GM12878 (cell line): ENCODE results near the gene CCDC197. TPM values are rescaled to one million over a fixed set of nuclear protein-coding genes. Genes with fewer than 3 reads are reported as not detected.
A peak's percentile ranks its signal among the peaks of the same experiment; 100 is the strongest.

Experiments
- BACH1 ChIP-seq: fragments of 450-650 bp; IDR thresholded peaks from 2 replicates; pipeline ENCODE4 v1.6.1; 2017; ENCODE audit warnings: mild to moderate bottlenecking, borderline replicate concordance
- BCL11A ChIP-seq: IDR thresholded peaks from 2 replicates; pipeline ENCODE4 v1.6.1; 2011; ENCODE audit warnings: low read depth, low read length
- BHLHE40 ChIP-seq, 2 experiments: fragments of 450-650 bp in 1 of 2; IDR thresholded peaks; 2 replicates each; pipeline ENCODE4 v1.6.1; 2011 to 2017; ENCODE audit warnings: low read depth in 2 of 2, borderline replicate concordance in 1 of 2, improper control_type of control experiment in 1 of 2, low read length in 1 of 2, mild to moderate bottlenecking in 1 of 2
- CEBPB ChIP-seq, 2 experiments: fragments of 150-350 bp in 1 of 2; IDR thresholded peaks; 2 replicates each; pipeline ENCODE4 v1.6.1; 2012 to 2014; ENCODE audit warnings: low read depth in 2 of 2, low read length in 2 of 2, borderline replicate concordance in 1 of 2, inconsistent platforms in 1 of 2
- EED ChIP-seq: sonication (generic); IDR thresholded peaks from 2 replicates; pipeline ENCODE4 v1.6.1; 2016; ENCODE audit warnings: antibody characterized with exemption, low read depth
- HSF1 ChIP-seq: fragments of 150-350 bp; IDR thresholded peaks from 2 replicates; pipeline ENCODE4 v1.6.1; 2014; ENCODE audit warnings: mild to moderate bottlenecking, low read depth, low read length
- IKZF1 ChIP-seq: fragments of 450-650 bp; conservative IDR thresholded peaks from 2 replicates; pipeline ENCODE4 v1.6.1; 2017; ENCODE audit warnings: antibody characterized with exemption, mild to moderate bottlenecking
- IRF4 ChIP-seq: IDR thresholded peaks from 2 replicates; pipeline ENCODE4 v1.6.1; 2011; ENCODE audit warnings: low read depth, low read length
- KAT2A ChIP-seq: conservative IDR thresholded peaks from 2 replicates; pipeline ENCODE4 v1.6.1; 2011; ENCODE audit warnings: low read depth, low read length; ENCODE audit not compliant: control insufficient read depth
- MTA2 ChIP-seq: fragments of 450-650 bp; IDR thresholded peaks from 2 replicates; pipeline ENCODE4 v1.6.1; 2016; ENCODE audit warnings: low read depth, mild to moderate bottlenecking, moderate library complexity
- PAX5 ChIP-seq: IDR thresholded peaks from 2 replicates; pipeline ENCODE4 v1.6.1; 2011; ENCODE audit warnings: low read depth, low read length, borderline replicate concordance
- POLR2A ChIP-seq: IDR thresholded peaks from 2 replicates; pipeline ENCODE4 v1.6.1; 2011; ENCODE audit warnings: low read depth, mild to moderate bottlenecking, low read length
- RAD51 ChIP-seq: fragments of 450-650 bp; IDR thresholded peaks from 2 replicates; pipeline ENCODE4 v1.6.1; 2016; ENCODE audit warnings: moderate library complexity, mild to moderate bottlenecking, inconsistent platforms
- RELB ChIP-seq: fragments of 450-650 bp; IDR thresholded peaks from 2 replicates; pipeline ENCODE4 v1.6.1; 2017; ENCODE audit warnings: low read depth, mild to moderate bottlenecking, moderate library complexity
- RUNX3 ChIP-seq: IDR thresholded peaks from 2 replicates; pipeline ENCODE4 v1.6.1; 2012; ENCODE audit warnings: low read length, inconsistent platforms
- SKIL ChIP-seq: fragments of 450-650 bp; IDR thresholded peaks from 2 replicates; pipeline ENCODE4 v1.6.1; 2017; ENCODE audit warnings: mild to moderate bottlenecking, low read depth, inconsistent platforms; ENCODE audit not compliant: poor library complexity, severe bottlenecking
- SMARCA5 ChIP-seq: fragments of 450-650 bp; IDR thresholded peaks from 2 replicates; pipeline ENCODE4 v1.6.1; 2017; ENCODE audit warnings: mild to moderate bottlenecking
- STAT3 ChIP-seq: IDR thresholded peaks from 2 replicates; pipeline ENCODE4 v1.6.1; 2011; ENCODE audit warnings: low read depth, low read length, improper control_type of control experiment
- TCF12 ChIP-seq: IDR thresholded peaks from 2 replicates; pipeline ENCODE4 v1.6.1; 2011; ENCODE audit warnings: low read depth, mild to moderate bottlenecking, low read length
- YY1 ChIP-seq: IDR thresholded peaks from 2 replicates; pipeline ENCODE4 v1.6.1; 2011; ENCODE audit warnings: low read depth, mild to moderate bottlenecking, low read length
- ZNF384 ChIP-seq: IDR thresholded peaks from 2 replicates; pipeline ENCODE4 v1.6.1; 2012; ENCODE audit warnings: low read depth, mild to moderate bottlenecking, low read length, improper control_type of control experiment, borderline replicate concordance
- polyA plus RNA-seq, 11 experiments: library from polyadenylated mRNA; depleted of rRNA in 4 of 11; unstranded in 6 of 11; stranded (reverse) in 5 of 11; fragments of >200 nt; fragmentation: Nextera tagmentation in 4 of 11; fragmentation: Illumina TruSeq in 1 of 11; extraction: Ambion mirVana in 4 of 11; extraction: Trizol in 1 of 11; gene quantifications; 1 replicate in 1 of 11; 2 replicates in 10 of 11; pipeline versions ENCODE4 v1.2.1 to v1.2.3, GENCODE V29; 2011 to 2016; ENCODE audit warnings: inconsistent platforms in 2 of 11, missing spikeins in 2 of 11, low read depth in 1 of 11
- total RNA-seq, 4 experiments: library from RNA; depleted of rRNA in 3 of 4; stranded (reverse); fragments of >200 nt in 3 of 4; fragmentation: Illumina TruSeq in 1 of 4; extraction: Trizol in 1 of 4; gene quantifications; 2 replicates each; pipeline versions ENCODE4 v1.2.1 to v1.2.3, GENCODE V29; 2013 to 2021
- TF ChIP-seq, protein P1 (sequence below): IDR thresholded peaks from 2 replicates; pipeline ENCODE4 v1.6.1; 2012; ENCODE audit warnings: low read depth, low read length, improper control_type of control experiment
- TF ChIP-seq, protein P2 (sequence below): fragments of 450-650 bp; IDR thresholded peaks from 2 replicates; pipeline ENCODE4 v1.6.1; 2017; ENCODE audit warnings: mild to moderate bottlenecking, moderate library complexity

Gene CCDC197
- total and polyA plus RNA-seq, 10 of the 15 experiments (the other 5 are each of a cell fraction or from before 2014, with no cell fraction given) = 0.12 TPM; not detected in 9

DNA sequence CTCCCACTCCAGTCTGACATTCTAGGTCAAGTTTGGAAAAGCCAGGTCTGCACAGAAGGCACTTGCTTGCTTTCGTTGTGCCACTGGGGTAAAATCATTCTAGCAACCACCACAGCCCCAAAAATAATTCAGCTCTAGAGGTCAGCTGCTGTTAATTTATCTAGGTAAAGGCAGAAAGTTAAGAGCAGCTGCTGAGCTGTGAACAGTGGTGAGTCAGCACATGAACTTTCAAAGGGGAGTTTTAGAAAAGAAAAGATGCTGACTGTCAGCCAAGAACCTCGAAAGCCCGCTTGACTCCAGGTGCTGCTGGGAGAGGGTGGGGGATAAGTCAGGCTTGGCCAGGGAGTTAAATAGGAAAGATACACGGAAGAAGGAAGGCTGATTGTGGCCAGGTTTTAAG lies 12.7 kb downstream of the CCDC197 start (continued):
- TF ChIP-seq SMARCA5 = no peak
- TF ChIP-seq STAT3 = no peak
- no peak for TF ChIP-seq KAT2A
- TF ChIP-seq YY1 = no peak
- TF ChIP-seq IKZF1 = peak; percentile 48; the same call in 1 of the 2 replicates
- TF ChIP-seq, protein P1, sequence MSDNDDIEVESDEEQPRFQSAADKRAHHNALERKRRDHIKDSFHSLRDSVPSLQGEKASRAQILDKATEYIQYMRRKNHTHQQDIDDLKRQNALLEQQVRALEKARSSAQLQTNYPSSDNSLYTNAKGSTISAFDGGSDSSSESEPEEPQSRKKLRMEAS = no peak
- TF ChIP-seq RELB = peak; percentile 67
- peak; percentile 98; the same call in 1 of the 2 replicates for TF ChIP-seq BACH1
- TF ChIP-seq CEBPB (IDR thresholded peaks at IDR 0.05; ENCODE audit: borderline replicate concordance in 1 of 2, low read depth in 2 of 2, low read length in 2 of 2) = no peak
- TF ChIP-seq PAX5 = no peak
- peak; percentile 87 for TF ChIP-seq SKIL
- TF ChIP-seq IRF4 = no peak
- TF ChIP-seq RUNX3 = peak; percentile 56
- peak; percentile 56 for TF ChIP-seq MTA2
- TF ChIP-seq BCL11A = peak; percentile 44; the same call in 1 of the 2 replicates
- TF ChIP-seq POLR2A = no peak
- TF ChIP-seq, protein P2, sequence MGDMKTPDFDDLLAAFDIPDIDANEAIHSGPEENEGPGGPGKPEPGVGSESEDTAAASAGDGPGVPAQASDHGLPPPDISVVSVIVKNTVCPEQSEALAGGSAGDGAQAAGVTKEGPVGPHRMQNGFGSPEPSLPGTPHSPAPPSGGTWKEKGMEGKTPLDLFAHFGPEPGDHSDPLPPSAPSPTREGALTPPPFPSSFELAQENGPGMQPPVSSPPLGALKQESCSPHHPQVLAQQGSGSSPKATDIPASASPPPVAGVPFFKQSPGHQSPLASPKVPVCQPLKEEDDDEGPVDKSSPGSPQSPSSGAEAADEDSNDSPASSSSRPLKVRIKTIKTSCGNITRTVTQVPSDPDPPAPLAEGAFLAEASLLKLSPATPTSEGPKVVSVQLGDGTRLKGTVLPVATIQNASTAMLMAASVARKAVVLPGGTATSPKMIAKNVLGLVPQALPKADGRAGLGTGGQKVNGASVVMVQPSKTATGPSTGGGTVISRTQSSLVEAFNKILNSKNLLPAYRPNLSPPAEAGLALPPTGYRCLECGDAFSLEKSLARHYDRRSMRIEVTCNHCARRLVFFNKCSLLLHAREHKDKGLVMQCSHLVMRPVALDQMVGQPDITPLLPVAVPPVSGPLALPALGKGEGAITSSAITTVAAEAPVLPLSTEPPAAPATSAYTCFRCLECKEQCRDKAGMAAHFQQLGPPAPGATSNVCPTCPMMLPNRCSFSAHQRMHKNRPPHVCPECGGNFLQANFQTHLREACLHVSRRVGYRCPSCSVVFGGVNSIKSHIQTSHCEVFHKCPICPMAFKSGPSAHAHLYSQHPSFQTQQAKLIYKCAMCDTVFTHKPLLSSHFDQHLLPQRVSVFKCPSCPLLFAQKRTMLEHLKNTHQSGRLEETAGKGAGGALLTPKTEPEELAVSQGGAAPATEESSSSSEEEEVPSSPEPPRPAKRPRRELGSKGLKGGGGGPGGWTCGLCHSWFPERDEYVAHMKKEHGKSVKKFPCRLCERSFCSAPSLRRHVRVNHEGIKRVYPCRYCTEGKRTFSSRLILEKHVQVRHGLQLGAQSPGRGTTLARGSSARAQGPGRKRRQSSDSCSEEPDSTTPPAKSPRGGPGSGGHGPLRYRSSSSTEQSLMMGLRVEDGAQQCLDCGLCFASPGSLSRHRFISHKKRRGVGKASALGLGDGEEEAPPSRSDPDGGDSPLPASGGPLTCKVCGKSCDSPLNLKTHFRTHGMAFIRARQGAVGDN = peak; percentile 67; the same call in 1 of the 2 replicates
- TF ChIP-seq BHLHE40 (IDR thresholded peaks at IDR 0.05; ENCODE audit: borderline replicate concordance in 1 of 2, low read depth in 2 of 2, low read length in 1 of 2) = peak in 1 of 2 experiments; percentile 61; a peak in 2 of 4 replicates
- TF ChIP-seq EED = no peak
- peak; percentile 51; the same call in 1 of the 2 replicates for TF ChIP-seq RAD51
- TF ChIP-seq HSF1 = no peak
- TF ChIP-seq ZNF384 = no peak
- TF ChIP-seq TCF12 = peak; percentile 71
